Measurements from ENCODE around the gene HSH2D.

- TF ChIP-seq EZH2 (IDR thresholded peaks at IDR 0.05; ENCODE audit: borderline replicate concordance) = no peak
- TF ChIP-seq CTCF (IDR thresholded peaks at IDR 0.05; ENCODE audit: poor library complexity) = no peak
- TF ChIP-seq EZH2phosphoT487 (IDR thresholded peaks at IDR 0.05; ENCODE audit: low read depth, severe bottlenecking, unreplicated experiment) = no peak
Observed at GRCh38 chr19:16112778-16113177, 30.7 kb upstream of the HSH2D start.
